B cell (primary cell): Measurements from ENCODE around the gene C11orf21. TPM values are rescaled to one million over a fixed set of nuclear protein-coding genes. Genes with fewer than 3 reads are reported as not detected.
A peak's percentile ranks its signal among the peaks of the same experiment; 100 is the strongest.

Experiments
- ATAC-seq: fragments of 200-7000 bp; cut with Tn5 transposase; one replicate; pipeline ENCODE4 v1.10.0; 2021; ENCODE audit warnings: low read depth, mild to moderate bottlenecking, moderate number of reproducible peaks, moderate library complexity
- CTCF ChIA-PET: fragments of 350-600 bp; sonication (Branson Sonifier 250); formaldehyde crosslinking; loops from one replicate; lab custom pipeline; 2021; ENCODE audit warnings: antibody characterized with exemption, inconsistent platforms; lab: Charles Lee
- POLR2A ChIA-PET: fragments of 350-600 bp; sonication (Branson Sonifier 250); formaldehyde crosslinking; loops from one replicate; lab custom pipeline; 2021; ENCODE audit warnings: antibody characterized with exemption; lab: Charles Lee
- DNase-seq: peaks from one replicate; pipeline ENCODE4 v3.0.0; 2013
- H2AFZ ChIP-seq: 2 replicates; pipeline ENCODE4 v1.6.1; 2012; ENCODE audit warnings: mild to moderate bottlenecking, low read depth, low read length; ENCODE audit not compliant: insufficient read depth, poor library complexity, severe bottlenecking
- H3K27ac ChIP-seq, 2 donors: 1 replicate in 1 of 2; 2 replicates in 1 of 2; pipeline ENCODE4 v1.5.1; 2012 to 2013; ENCODE audit warnings: low read length in 2 of 2, mild to moderate bottlenecking in 2 of 2, moderate library complexity in 1 of 2
- H3K27me3 ChIP-seq, 4 experiments: fragments of 200-600 bp in 1 of 4; sonication (generic) in 1 of 4; replicated peaks in 1 of 4; 1 replicate in 2 of 4; 2 replicates in 2 of 4; pipeline versions ENCODE4 v1.6.1 to v1.7.0; 2013 to 2016; ENCODE audit warnings: low read length in 3 of 4, mild to moderate bottlenecking in 2 of 4, mixed read lengths in 1 of 4, moderate library complexity in 1 of 4; ENCODE audit not compliant: insufficient read depth in 4 of 4, control insufficient read depth in 3 of 4; ENCODE audit errors: control extremely low read depth in 1 of 4
- H3K36me3 ChIP-seq, 2 experiments: replicated peaks in 1 of 2; 1 replicate in 1 of 2; 2 replicates in 1 of 2; pipeline versions ENCODE4 v1.6.1 to v1.7.1; 2013; ENCODE audit warnings: low read length in 1 of 2; ENCODE audit not compliant: insufficient read depth in 2 of 2, control insufficient read depth in 1 of 2; ENCODE audit errors: control extremely low read depth in 1 of 2, extremely low read depth in 1 of 2
- H3K4me1 ChIP-seq, 2 donors: fragments of 200-600 bp in 1 of 2; sonication (generic) in 1 of 2; 1 replicate in 1 of 2; 2 replicates in 1 of 2; pipeline versions ENCODE4 v1.5.1 to v1.6.1; 2013 to 2017; ENCODE audit warnings: low read length in 2 of 2; ENCODE audit not compliant: control insufficient read depth in 2 of 2, insufficient read depth in 2 of 2
- H3K4me2 ChIP-seq: replicated peaks from 2 replicates; pipeline ENCODE3; 2012; ENCODE audit warnings: mild to moderate bottlenecking, low read depth, low read length; ENCODE audit not compliant: poor library complexity, severe bottlenecking
- H3K4me3 ChIP-seq, 5 experiments: fragments of 200-600 bp in 1 of 5; sonication (generic) in 1 of 5; 1 replicate in 3 of 5; 2 replicates in 2 of 5; pipeline versions ENCODE4 v1.5.1 to v1.7.0; 2011 to 2016; ENCODE audit warnings: low read length in 4 of 5, mild to moderate bottlenecking in 4 of 5, low read depth in 2 of 5, control low read depth in 1 of 5, moderate library complexity in 1 of 5; ENCODE audit not compliant: insufficient read depth in 1 of 5; ENCODE audit errors: control extremely low read depth in 1 of 5, extremely low read depth in 1 of 5
- H3K79me2 ChIP-seq: fragments of 200-600 bp; sonication (generic); one replicate; pipeline ENCODE4 v1.6.0; 2016; ENCODE audit warnings: low read length; ENCODE audit not compliant: control insufficient read depth, insufficient read depth
- H3K9ac ChIP-seq: fragments of 200-600 bp; sonication (generic); 2 replicates; pipeline ENCODE4 v1.6.1; 2017; ENCODE audit warnings: mild to moderate bottlenecking, low read length, moderate library complexity
- H3K9me3 ChIP-seq, 3 donors: one replicate each; pipeline versions ENCODE4 v1.6.1 to v1.7.1; 2013; ENCODE audit warnings: low read length in 2 of 3; ENCODE audit not compliant: control insufficient read depth in 2 of 3, insufficient read depth in 1 of 3; ENCODE audit errors: control extremely low read depth in 1 of 3
- H4K20me1 ChIP-seq: 2 replicates; pipeline ENCODE4 v1.6.0; 2012; ENCODE audit warnings: mild to moderate bottlenecking, low read length; ENCODE audit not compliant: insufficient read depth, control insufficient read depth, poor library complexity, severe bottlenecking
- H3K27ac Mint-ChIP-seq: one replicate; pipeline ENCODE4 v1.8.0; 2021; ENCODE audit warnings: mixed read lengths
- H3K27me3 Mint-ChIP-seq: one replicate; pipeline ENCODE4 v1.8.0; 2021; ENCODE audit warnings: mixed read lengths
- H3K4me1 Mint-ChIP-seq: one replicate; pipeline ENCODE4 v1.8.0; 2021; ENCODE audit warnings: mixed read lengths
- H3K4me3 Mint-ChIP-seq: one replicate; pipeline ENCODE4 v1.8.0; 2021; ENCODE audit warnings: mixed read lengths
- H3K9me3 Mint-ChIP-seq: one replicate; pipeline ENCODE4 v1.8.0; 2022; ENCODE audit warnings: mixed read lengths; ENCODE audit not compliant: insufficient read depth
- CTCF ChIP-seq: fragments of 200-600 bp; IDR thresholded peaks from one replicate; pipeline ENCODE4 v1.8.0; 2022; ENCODE audit warnings: antibody characterized with exemption, mild to moderate bottlenecking
- EZH2 ChIP-seq: IDR thresholded peaks from 2 replicates; pipeline ENCODE4 v1.6.1; 2012; ENCODE audit warnings: borderline replicate concordance, low read depth, mild to moderate bottlenecking, moderate library complexity, low read length; ENCODE audit not compliant: insufficient read depth, poor library complexity, severe bottlenecking
- WGBS: methylation state at CpG from one replicate; pipeline ENCODE4 v1.1.5; 2013; ENCODE audit warnings: missing lambda C conversion rate; ENCODE audit not compliant: insufficient coverage; 5-methylcytosine and 5-hydroxymethylcytosine counted together
- intact Hi-C: fragments of 100-400 bp; cut with micrococcal nuclease; formaldehyde crosslinking; loops from one replicate; pipeline ENCODE4 v1.10.0; 2022
- polyA plus RNA-seq: library from polyadenylated mRNA; depleted of rRNA; stranded (reverse); fragments of >200 nt; gene quantifications from 2 replicates; pipeline ENCODE4 v1.2.3, GENCODE V29; 2012
- total RNA-seq, 2 donors: library from RNA; stranded (reverse); fragments of 120-200 nt in 1 of 2; gene quantifications; 1 replicate in 1 of 2; 2 replicates in 1 of 2; pipeline versions ENCODE4 v1.2.3 to v1.2.4, GENCODE V29; 2013 to 2022

C11orf21 gene
- total and polyA plus RNA-seq, 2 donors (not counting 1 experiment from before 2014, with no cell fraction given) = 22.8 to 38.9 TPM

DNA sequence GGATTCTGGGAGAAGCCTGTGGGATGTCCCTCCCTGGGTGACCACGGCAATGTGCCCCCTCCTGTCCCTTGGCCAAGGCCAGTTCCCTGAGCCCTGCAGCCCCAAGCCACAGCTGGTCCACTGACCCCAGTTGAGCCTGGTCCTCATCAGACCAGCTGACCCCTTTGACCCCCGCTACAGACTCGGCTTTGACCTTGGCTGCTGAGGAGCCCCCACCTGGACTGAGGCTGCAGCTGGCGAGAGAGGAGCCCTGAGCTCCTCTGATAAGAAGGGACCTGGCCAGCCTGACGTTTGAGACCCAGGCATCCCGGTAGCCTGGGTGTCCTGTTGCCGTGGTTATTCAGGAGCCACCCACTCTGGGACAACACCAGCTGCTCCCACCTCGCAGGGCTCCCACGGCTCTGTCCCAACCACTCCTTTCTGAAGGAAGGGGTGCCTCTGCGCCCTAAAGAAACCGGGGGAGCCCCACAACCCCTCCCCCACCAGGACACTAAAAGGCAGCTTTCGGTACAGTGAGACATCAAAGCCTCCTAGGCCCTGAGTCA, 34.3 kb downstream of the C11orf21 start:
- Mint-ChIP-seq H3K4me3 (peak overlapping the region; percentile 63), H3K27ac (no peak overlapping the region), H3K4me1 (peaks cover 43% of the 10 kb centered on the region), H3K27me3 (peaks cover 2% of the 10 kb centered on the region), H3K9me3 (no peaks in the 10 kb centered on the region)
- 98% methylated on average over 12 of the region's 12 CpGs for WGBS
- POLR2A ChIA-PET = no interaction called here
- Histone ChIP-seq H3K27ac (no peak overlapping the region), H3K4me1 (peaks cover 38 to 48% of the 10 kb centered on the region in 2 donors), H3K9ac (no peak overlapping the region), H4K20me1 (no peaks in the 10 kb centered on the region), H2AFZ (no peak overlapping the region), H3K27me3 (peaks cover 0 to 25% (median 9%) of the 10 kb centered on the region in 4 experiments), H3K9me3 (peaks cover 0 to 24% (median 0%) of the 10 kb centered on the region in 3 donors), H3K4me2 (peak overlapping the region; percentile 22), H3K4me3 (no peak overlapping the region), H3K79me2 (no peaks in the 10 kb centered on the region), H3K36me3 (no peaks in the 10 kb centered on the region)
- TF ChIP-seq EZH2 (no peak), CTCF (no peak)
- DNase-seq (no peak), ATAC-seq (no peak)
- intact Hi-C loops = no loop called here
- CTCF ChIA-PET = interaction anchor here (1.0 to 1.3 kb wide), 4 partner anchors 35 to 152 kb away, joined by 3 to 4 read pairs (median 3); no protein-coding TSS in a partner anchor

DNA sequence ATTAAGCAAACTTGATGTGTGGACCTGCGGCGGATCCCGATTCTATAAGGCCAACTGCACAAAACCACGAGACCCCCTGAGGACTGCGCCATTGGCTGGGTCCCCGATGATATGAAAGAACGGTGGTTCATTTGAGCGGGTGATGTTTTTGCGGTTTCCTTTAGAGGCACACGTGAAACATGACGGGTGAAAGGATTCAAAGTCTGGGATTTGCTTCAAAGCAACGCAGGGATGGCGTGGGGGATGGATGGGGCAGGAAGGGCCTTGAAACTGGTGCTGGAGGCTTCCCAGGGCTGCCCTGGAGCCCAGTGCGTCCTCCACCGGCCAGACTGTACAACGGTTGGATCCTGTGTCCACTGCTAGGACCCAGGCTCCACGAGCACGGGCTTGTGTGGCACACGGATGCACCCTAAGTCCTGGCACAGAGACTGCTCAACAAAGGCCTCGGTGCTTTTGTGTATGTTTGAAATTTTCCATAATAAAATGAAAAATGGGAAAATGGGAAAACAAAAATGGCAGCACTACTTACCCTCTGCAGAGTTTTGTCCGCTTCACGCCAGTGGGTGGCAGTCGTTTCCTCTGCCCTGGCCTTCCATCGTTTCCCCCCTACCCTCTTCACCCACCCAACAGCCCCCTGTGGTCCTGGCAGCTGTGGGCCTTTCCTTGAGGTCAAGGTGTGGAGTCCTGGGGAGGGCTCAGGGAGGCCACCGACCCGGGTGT, 35.0 kb downstream of the C11orf21 start:
- ChIA-PET CTCF (interaction anchor here (1.0 to 1.2 kb wide), 2 partner anchors 71 to 153 kb away, joined by 3 to 4 read pairs; no protein-coding TSS in a partner anchor), POLR2A (no interaction called here)
- ATAC-seq = no peak
- H3K4me1 ChIP-seq = peaks cover 38 to 48% of the 10 kb centered on the region in 2 donors
- Mint-ChIP-seq H3K4me3 (peak overlapping the region; percentile 71), H3K4me1 (peaks cover 42% of the 10 kb centered on the region), H3K27me3 (peaks cover 2% of the 10 kb centered on the region), H3K9me3 (no peaks in the 10 kb centered on the region), H3K27ac (peak overlapping the region; percentile 75)
- intact Hi-C loops = no loop called here
- no peaks in the 10 kb centered on the region for H4K20me1 ChIP-seq
- TF ChIP-seq EZH2 = no peak
- TF ChIP-seq CTCF = no peak
- no peak overlapping the region for H2AFZ ChIP-seq
- H3K27ac ChIP-seq = no peak overlapping the region
- WGBS = 72% methylated on average over 21 of the region's 26 CpGs
- peak overlapping the region in 1 of 5 experiments; percentile 41 for H3K4me3 ChIP-seq
- H3K27me3 ChIP-seq = peaks cover 0 to 19% (median 7%) of the 10 kb centered on the region in 4 experiments
- H3K36me3 ChIP-seq = no peaks in the 10 kb centered on the region
- H3K9me3 ChIP-seq = peaks cover 0 to 24% (median 0%) of the 10 kb centered on the region in 3 donors
- H3K9ac ChIP-seq = no peak overlapping the region
- no peaks in the 10 kb centered on the region for H3K79me2 ChIP-seq
- H3K4me2 ChIP-seq = peak overlapping the region; percentile 76
- no peak for DNase-seq
